H1 (cell line): ENCODE measurements around the gene CHST11. TPM values are rescaled to one million over a fixed set of nuclear protein-coding genes. Genes with fewer than 3 reads are reported as not detected.

Experiments
- CTCF ChIA-PET: fragments of 300-600 bp; sonication (Branson Sonifier 250); formaldehyde crosslinking; loops from one replicate; lab custom pipeline; 2021; ENCODE audit not compliant: partially characterized antibody; lab: Charles Lee
- POLR2A ChIA-PET: fragments of 300-600 bp; sonication (Branson Sonifier 250); formaldehyde crosslinking; loops from one replicate; lab custom pipeline; 2021; ENCODE audit warnings: inconsistent platforms; ENCODE audit not compliant: partially characterized antibody; lab: Charles Lee
- DNase-seq, 2 experiments: peaks; one replicate each; pipeline versions ENCODE4 v3.0.0 to v3.0.0-alpha.2; 2010 to 2022; ENCODE audit warnings: low spot score in 2 of 2, low read depth in 1 of 2, mixed read lengths in 1 of 2
- FAIRE-seq: peaks from 2 replicates; lab custom pipeline; 2011; peaks lifted over from hg19 to GRCh38; lab: Jason Lieb, UNC
- H2AFZ ChIP-seq: 2 replicates; pipeline ENCODE4 v1.8.1; 2012; ENCODE audit warnings: low read length, inconsistent platforms
- H2AK5ac ChIP-seq: 2 replicates; pipeline ENCODE4 v1.6.1; 2013; ENCODE audit warnings: low read depth, low read length
- H2BK120ac ChIP-seq: replicated peaks from 2 replicates; pipeline ENCODE3; 2013; ENCODE audit warnings: low read depth, low read length, inconsistent platforms
- H2BK12ac ChIP-seq: 2 replicates; pipeline ENCODE4 v1.6.1; 2013; ENCODE audit warnings: low read depth, low read length
- H2BK15ac ChIP-seq: 2 replicates; pipeline ENCODE4 v1.6.1; 2013; ENCODE audit warnings: low read length
- H2BK20ac ChIP-seq: 2 replicates; pipeline ENCODE4 v1.6.1; 2013; ENCODE audit warnings: low read length
- H2BK5ac ChIP-seq: 2 replicates; pipeline ENCODE4 v1.6.1; 2013; ENCODE audit warnings: low read depth, low read length
- H3K14ac ChIP-seq: 2 replicates; pipeline ENCODE4 v1.6.1; 2013; ENCODE audit warnings: inconsistent platforms; ENCODE audit not compliant: insufficient read length
- H3K18ac ChIP-seq: 2 replicates; pipeline ENCODE4 v1.6.1; 2013; ENCODE audit warnings: low read length; ENCODE audit errors: extremely low read depth
- H3K23ac ChIP-seq: 2 replicates; pipeline ENCODE4 v1.6.1; 2013; ENCODE audit warnings: inconsistent platforms; ENCODE audit not compliant: insufficient read length
- H3K23me2 ChIP-seq: 2 replicates; pipeline ENCODE4 v1.6.1; 2013; ENCODE audit warnings: low read depth, low read length
- H3K27ac ChIP-seq: 2 replicates; pipeline ENCODE4 v1.6.1; 2011; ENCODE audit warnings: low read depth, low read length, inconsistent platforms
- H3K27me3 ChIP-seq, 4 experiments: replicated peaks in 1 of 4; 1 replicate in 1 of 4; 2 replicates in 3 of 4; pipeline versions ENCODE4 v1.6.1 to v1.8.1; 2011 to 2013; ENCODE audit warnings: low read length in 3 of 4, mild to moderate bottlenecking in 3 of 4, inconsistent platforms in 2 of 4, mixed read lengths in 2 of 4, moderate library complexity in 1 of 4; ENCODE audit not compliant: control insufficient read depth in 3 of 4, insufficient read depth in 3 of 4; ENCODE audit errors: extremely low read depth in 1 of 4
- H3K36me3 ChIP-seq, 4 experiments: 2 replicates each; pipeline versions ENCODE4 v1.6.1 to v1.8.1; 2011 to 2013; ENCODE audit warnings: mild to moderate bottlenecking in 4 of 4, low read length in 3 of 4, moderate library complexity in 2 of 4, control low read depth in 1 of 4, inconsistent platforms in 1 of 4; ENCODE audit not compliant: insufficient read depth in 4 of 4, control insufficient read depth in 2 of 4
- H3K4ac ChIP-seq: replicated peaks from 2 replicates; pipeline ENCODE3; 2013; ENCODE audit warnings: low read length, low read depth, mixed read lengths, inconsistent platforms; ENCODE audit not compliant: insufficient read length
- H3K4me1 ChIP-seq, 4 experiments: replicated peaks in 1 of 4; 1 replicate in 1 of 4; 2 replicates in 3 of 4; pipeline versions ENCODE4 v1.6.1 to v1.8.1; 2011 to 2013; ENCODE audit warnings: low read length in 3 of 4, inconsistent platforms in 2 of 4, mixed read lengths in 1 of 4; ENCODE audit not compliant: insufficient read depth in 4 of 4, control insufficient read depth in 3 of 4
- H3K4me2 ChIP-seq, 2 experiments: 2 replicates each; pipeline versions ENCODE4 v1.6.1 to v1.8.1; 2011 to 2013; ENCODE audit warnings: low read depth in 2 of 2, low read length in 2 of 2, control low read depth in 1 of 2, inconsistent platforms in 1 of 2, mild to moderate bottlenecking in 1 of 2; ENCODE audit not compliant: insufficient read depth in 1 of 2
- H3K4me3 ChIP-seq, 4 experiments: fragments of 200-600, 300-600 bp in 1 of 4; sonication (generic), shearing (Covaris generic), sonication (Bioruptor Twin) in 1 of 4; 2 replicates each; pipeline versions ENCODE4 v1.5.1 to v1.8.1; 2011 to 2016; ENCODE audit warnings: low read length in 4 of 4, low read depth in 3 of 4, control low read depth in 2 of 4, inconsistent platforms in 2 of 4, mild to moderate bottlenecking in 2 of 4, mixed read lengths in 1 of 4, moderate library complexity in 1 of 4; ENCODE audit not compliant: insufficient read depth in 2 of 4; ENCODE audit errors: extremely low read depth in 1 of 4
- H3K56ac ChIP-seq: replicated peaks from 2 replicates; pipeline ENCODE3; 2013; ENCODE audit warnings: low read depth, mild to moderate bottlenecking, mixed read lengths, low read length, inconsistent platforms; ENCODE audit not compliant: insufficient read length
- H3K79me1 ChIP-seq: 2 replicates; pipeline ENCODE4 v1.6.1; 2013; ENCODE audit warnings: low read depth, low read length, control low read depth
- H3K79me2 ChIP-seq, 2 experiments: 2 replicates each; pipeline versions ENCODE4 v1.6.1 to v1.8.1; 2012 to 2013; ENCODE audit warnings: low read length in 2 of 2, mild to moderate bottlenecking in 2 of 2, inconsistent platforms in 1 of 2; ENCODE audit not compliant: insufficient read depth in 2 of 2, control insufficient read depth in 1 of 2
- H3K9ac ChIP-seq, 4 experiments: replicated peaks in 1 of 4; 1 replicate in 1 of 4; 2 replicates in 3 of 4; pipeline versions ENCODE4 v1.6.1 to v1.8.1; 2011 to 2013; ENCODE audit warnings: low read depth in 3 of 4, low read length in 3 of 4, control low read depth in 2 of 4, mild to moderate bottlenecking in 2 of 4, moderate library complexity in 2 of 4, inconsistent platforms in 1 of 4; ENCODE audit errors: extremely low read depth in 1 of 4
- H3K9me3 ChIP-seq, 2 experiments: 2 replicates each; pipeline versions ENCODE4 v1.6.1 to v1.8.1; 2012 to 2013; ENCODE audit warnings: mild to moderate bottlenecking in 2 of 2, moderate library complexity in 2 of 2, control low read depth in 1 of 2, inconsistent platforms in 1 of 2, low read depth in 1 of 2, low read length in 1 of 2, mixed read lengths in 1 of 2; ENCODE audit not compliant: insufficient read depth in 2 of 2
- H4K20me1 ChIP-seq, 2 experiments: replicated peaks in 1 of 2; 2 replicates each; pipeline versions ENCODE3 to v1.8.1; 2011 to 2013; ENCODE audit warnings: inconsistent platforms in 2 of 2, low read length in 2 of 2, mild to moderate bottlenecking in 1 of 2; ENCODE audit not compliant: insufficient read depth in 2 of 2, control insufficient read depth in 1 of 2
- H4K5ac ChIP-seq: 2 replicates; pipeline ENCODE4 v1.6.1; 2013; ENCODE audit warnings: low read length, low read depth, mixed read lengths, inconsistent platforms; ENCODE audit not compliant: insufficient read length
- H4K8ac ChIP-seq: 2 replicates; pipeline ENCODE4 v1.8.0; 2013; ENCODE audit warnings: mild to moderate bottlenecking, moderate library complexity, low read length, inconsistent platforms; ENCODE audit not compliant: insufficient read depth; ENCODE audit errors: extremely low read depth
- H4K91ac ChIP-seq: replicated peaks from 2 replicates; pipeline ENCODE3; 2013; ENCODE audit warnings: low read length, mixed read lengths, inconsistent platforms; ENCODE audit not compliant: insufficient read length
- CBX5 ChIP-seq: fragments of 300-800, 300-1000 bp; sonication (generic); IDR thresholded peaks from 2 replicates; pipeline ENCODE4 v1.7.1; 2016; ENCODE audit warnings: antibody characterized with exemption, low read length, low read depth
- GABPA ChIP-seq: IDR thresholded peaks from 2 replicates; pipeline ENCODE4 v1.6.1; 2011; ENCODE audit warnings: mild to moderate bottlenecking, low read length, moderate library complexity, borderline replicate concordance; ENCODE audit not compliant: insufficient read depth
- POLR2A ChIP-seq, 2 experiments: IDR thresholded peaks; 1 replicate in 1 of 2; 2 replicates in 1 of 2; pipeline ENCODE4 v1.6.1; 2011; ENCODE audit warnings: low read depth in 2 of 2, low read length in 2 of 2, mild to moderate bottlenecking in 2 of 2; ENCODE audit errors: control extremely low read depth in 1 of 2
- SAP30 ChIP-seq: fragments of 300-600 bp; sonication (generic); IDR thresholded peaks from 2 replicates; pipeline ENCODE4 v1.7.1; 2012; ENCODE audit warnings: low read length, moderate library complexity, mild to moderate bottlenecking, inconsistent platforms; ENCODE audit not compliant: insufficient read depth, insufficient replicate concordance
- SP2 ChIP-seq: IDR thresholded peaks from 2 replicates; pipeline ENCODE4 v1.6.1; 2012; ENCODE audit warnings: mild to moderate bottlenecking, low read length, inconsistent platforms
- TCF12 ChIP-seq: IDR thresholded peaks from 2 replicates; pipeline ENCODE4 v1.6.1; 2011; ENCODE audit warnings: low read depth, mild to moderate bottlenecking, low read length
- polyA plus RNA-seq, 7 experiments: library from polyadenylated mRNA; depleted of rRNA in 3 of 7; stranded (reverse) in 5 of 7; unstranded in 2 of 7; fragments of >200 nt in 5 of 7; fragments of 200-250 nt in 2 of 7; gene quantifications; 1 replicate in 5 of 7; 2 replicates in 1 of 7; 4 replicates in 1 of 7; pipeline versions ENCODE4 v1.2.1 to v1.2.3, GENCODE V29; 2011 to 2013; ENCODE audit warnings: missing spikeins in 2 of 7, mixed read lengths in 2 of 7
- total RNA-seq: library from RNA; stranded (reverse); fragmentation: NEBNext Ultra II Directional; extraction: Animal tissue kit (Norgen Biotek cat#: 25700); gene quantifications from 2 replicates; pipeline ENCODE4 v1.2.1, GENCODE V29; 2021

CHST11 gene
- total and polyA plus RNA-seq, 2 of the 8 experiments (the other 6 are each of a cell fraction or from before 2014, with no cell fraction given), result 14.4 to 20.8 TPM

DNA sequence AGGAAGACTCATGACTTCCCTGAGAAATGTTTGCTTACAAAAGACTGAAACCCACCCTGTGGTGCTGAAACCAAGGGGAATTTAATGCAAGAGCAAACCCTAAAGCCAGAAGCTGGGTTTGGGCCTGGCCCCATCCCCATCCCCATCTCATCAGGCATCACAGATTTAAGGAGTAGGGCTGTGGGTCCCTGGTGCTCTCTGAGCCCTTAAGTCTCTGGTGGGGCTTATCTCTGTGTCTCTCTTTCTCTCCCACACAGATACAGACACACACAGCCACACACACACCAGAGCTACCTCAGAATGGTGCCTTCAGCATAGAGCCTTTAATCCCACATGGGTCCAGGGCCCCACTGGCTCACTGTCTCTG lies 264.3 kb downstream of the CHST11 start:
- no peak overlapping the region for H3K9ac ChIP-seq
- no peak overlapping the region for H4K5ac ChIP-seq
- H2AK5ac ChIP-seq, result peak overlapping the region; percentile 61; the same call in 1 of the 2 replicates
- no peak for DNase-seq
- H3K18ac ChIP-seq, result no peak overlapping the region; the same call in 1 of the 2 replicates
- no peaks in the 10 kb centered on the region for H3K23me2 ChIP-seq
- no peak overlapping the region for H2AFZ ChIP-seq
- no peak overlapping the region for H3K4me3 ChIP-seq
- no peak overlapping the region for H2BK120ac ChIP-seq
- no peak overlapping the region for H2BK20ac ChIP-seq
- ChIA-PET CTCF (interaction anchor here (0.6 to 1.7 kb wide), 11 partner anchors 9 to 648 kb away, joined by 3 to 5 read pairs (median 3); no protein-coding TSS in a partner anchor), POLR2A (interaction anchor here (1.1 to 1.7 kb wide), 2 partner anchors 16 to 19 kb away, joined by 3 to 5 read pairs; no protein-coding TSS in a partner anchor)
- no peak for FAIRE-seq
- H3K27me3 ChIP-seq, result no peaks in the 10 kb centered on the region
- no peaks in the 10 kb centered on the region for H3K9me3 ChIP-seq
- H3K14ac ChIP-seq, result no peak overlapping the region
- no peak overlapping the region; a peak in 1 of 4 replicates for H3K4me2 ChIP-seq
- no peaks in the 10 kb centered on the region for H4K20me1 ChIP-seq
- H4K91ac ChIP-seq, result no peak overlapping the region
- peak overlapping the region; percentile 35; the same call in 1 of the 2 replicates for H2BK12ac ChIP-seq
- peak overlapping the region; percentile 22; the same call in 1 of the 2 replicates for H2BK5ac ChIP-seq
- H3K4ac ChIP-seq, result no peak overlapping the region
- no peaks in the 10 kb centered on the region for H3K36me3 ChIP-seq
- no peak overlapping the region for H3K23ac ChIP-seq
- H3K56ac ChIP-seq, result no peak overlapping the region
- H3K79me2 ChIP-seq, result no peaks in the 10 kb centered on the region
- no peak for TF ChIP-seq SAP30
- no peak for TF ChIP-seq SP2
- no peak for TF ChIP-seq CBX5
- no peak for TF ChIP-seq POLR2A (IDR thresholded peaks at IDR 0.05; ENCODE audit: control extremely low read depth in 1 of 2, low read depth in 2 of 2, low read length in 2 of 2)
- TF ChIP-seq GABPA, result no peak
- no peak for TF ChIP-seq TCF12
- no peak overlapping the region for H2BK15ac ChIP-seq
- no peak overlapping the region for H4K8ac ChIP-seq
- peaks cover 4 to 16% (median 12%) of the 10 kb centered on the region in 4 experiments for H3K4me1 ChIP-seq
- no peaks in the 10 kb centered on the region for H3K79me1 ChIP-seq
- peak overlapping the region; percentile 41; the same call in 1 of the 2 replicates for H3K27ac ChIP-seq
